GM21528 (cell line): Measurements from ENCODE around the gene SUCLG2.
"Not testable (repeated sequence)": the region's sequence is repeated elsewhere in the genome, so short reads cannot be mapped to it uniquely, and the experiment has no call there.

Experiments used
- ATAC-seq: cut with Tn5 transposase; IDR thresholded peaks from one replicate; pipeline ENCODE4 v1.9.1; 2021; ENCODE audit warnings: mild to moderate bottlenecking, moderate library complexity; ENCODE audit not compliant: unreplicated experiment, low FRiP score

The SUCLG2 gene

GRCh38 chr3:67616046-67616445, 38.4 kb downstream of the SUCLG2 start:
- no peak for ATAC-seq

- no peak for ATAC-seq
These were observed 40.2 kb downstream of the SUCLG2 start for GRCh38 chr3:67614195-67614594.

GRCh38 chr3:67610458-67610857, 44.0 kb downstream of the SUCLG2 start:
- ATAC-seq: no peak

- ATAC-seq: no peak
These were observed 44.7 kb downstream of the SUCLG2 start for GRCh38 chr3:67609709-67610108.

GRCh38 chr3:67608034-67608433, 46.4 kb downstream of the SUCLG2 start:
- no peak for ATAC-seq

GRCh38 chr3:67605377-67605776, 49.0 kb downstream of the SUCLG2 start:
- ATAC-seq: no peak

- ATAC-seq: no peak
These were observed 51.6 kb downstream of the SUCLG2 start for GRCh38 chr3:67602816-67603215.

- ATAC-seq: no peak
These were observed 52.3 kb downstream of the SUCLG2 start for GRCh38 chr3:67601919-67602608.

GRCh38 chr3:67601385-67601784, 53.0 kb downstream of the SUCLG2 start:
- no peak for ATAC-seq

GRCh38 chr3:67599821-67600220, 54.6 kb downstream of the SUCLG2 start:
- ATAC-seq: no peak

- ATAC-seq: no peak
These were observed 55.4 kb downstream of the SUCLG2 start for GRCh38 chr3:67598814-67599556.

- ATAC-seq: no peak
These were observed 59.0 kb downstream of the SUCLG2 start for GRCh38 chr3:67595424-67595823.

GRCh38 chr3:67593761-67594234, 60.6 kb downstream of the SUCLG2 start:
- no peak for ATAC-seq

- no peak for ATAC-seq
These were observed 62.4 kb downstream of the SUCLG2 start for GRCh38 chr3:67592057-67592456.

GRCh38 chr3:67587811-67588210, 66.6 kb downstream of the SUCLG2 start:
- ATAC-seq: no peak

GRCh38 chr3:67587301-67587700, 67.1 kb downstream of the SUCLG2 start:
- ATAC-seq: no peak

GRCh38 chr3:67584608-67585007, 69.8 kb downstream of the SUCLG2 start:
- not testable (repeated sequence) for ATAC-seq

- ATAC-seq: no peak
These were observed 73.9 kb downstream of the SUCLG2 start for GRCh38 chr3:67580430-67581000.

GRCh38 chr3:67578416-67578815, 76.0 kb downstream of the SUCLG2 start:
- ATAC-seq: no peak

- no peak for ATAC-seq
These were observed 78.0 kb downstream of the SUCLG2 start for GRCh38 chr3:67576441-67576840.

GRCh38 chr3:67569324-67569723, 85.1 kb downstream of the SUCLG2 start:
- no peak for ATAC-seq

- ATAC-seq: no peak
These were observed 86.5 kb downstream of the SUCLG2 start for GRCh38 chr3:67567893-67568292.
